ENCODE measurements around the gene C6orf62.

DNA sequence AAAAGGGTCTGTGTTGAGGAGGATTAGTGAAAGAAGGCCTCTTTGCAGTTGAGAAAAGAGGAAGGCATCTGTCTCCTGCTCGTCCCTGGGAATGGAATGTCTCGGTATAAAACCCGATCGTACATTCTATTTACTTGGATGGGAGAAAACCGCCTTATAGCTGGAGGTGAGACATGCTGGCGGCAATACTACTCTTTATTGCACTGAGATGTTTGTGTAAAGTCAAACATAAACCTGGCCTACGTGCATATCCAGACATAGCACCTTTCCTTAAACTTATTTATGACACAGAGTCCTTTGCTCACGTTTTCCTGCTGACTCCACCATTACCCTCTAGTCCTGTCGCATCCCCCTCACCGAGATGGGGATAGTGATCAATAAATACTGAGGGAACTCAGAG lies 56.7 kb downstream of the C6orf62 start:
- TF ChIP-seq, protein P1, sequence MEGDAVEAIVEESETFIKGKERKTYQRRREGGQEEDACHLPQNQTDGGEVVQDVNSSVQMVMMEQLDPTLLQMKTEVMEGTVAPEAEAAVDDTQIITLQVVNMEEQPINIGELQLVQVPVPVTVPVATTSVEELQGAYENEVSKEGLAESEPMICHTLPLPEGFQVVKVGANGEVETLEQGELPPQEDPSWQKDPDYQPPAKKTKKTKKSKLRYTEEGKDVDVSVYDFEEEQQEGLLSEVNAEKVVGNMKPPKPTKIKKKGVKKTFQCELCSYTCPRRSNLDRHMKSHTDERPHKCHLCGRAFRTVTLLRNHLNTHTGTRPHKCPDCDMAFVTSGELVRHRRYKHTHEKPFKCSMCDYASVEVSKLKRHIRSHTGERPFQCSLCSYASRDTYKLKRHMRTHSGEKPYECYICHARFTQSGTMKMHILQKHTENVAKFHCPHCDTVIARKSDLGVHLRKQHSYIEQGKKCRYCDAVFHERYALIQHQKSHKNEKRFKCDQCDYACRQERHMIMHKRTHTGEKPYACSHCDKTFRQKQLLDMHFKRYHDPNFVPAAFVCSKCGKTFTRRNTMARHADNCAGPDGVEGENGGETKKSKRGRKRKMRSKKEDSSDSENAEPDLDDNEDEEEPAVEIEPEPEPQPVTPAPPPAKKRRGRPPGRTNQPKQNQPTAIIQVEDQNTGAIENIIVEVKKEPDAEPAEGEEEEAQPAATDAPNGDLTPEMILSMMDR (IDR thresholded peaks at IDR 0.05; ENCODE audit: insufficient read depth, low read length): no peak
- TF ChIP-seq, protein P2, sequence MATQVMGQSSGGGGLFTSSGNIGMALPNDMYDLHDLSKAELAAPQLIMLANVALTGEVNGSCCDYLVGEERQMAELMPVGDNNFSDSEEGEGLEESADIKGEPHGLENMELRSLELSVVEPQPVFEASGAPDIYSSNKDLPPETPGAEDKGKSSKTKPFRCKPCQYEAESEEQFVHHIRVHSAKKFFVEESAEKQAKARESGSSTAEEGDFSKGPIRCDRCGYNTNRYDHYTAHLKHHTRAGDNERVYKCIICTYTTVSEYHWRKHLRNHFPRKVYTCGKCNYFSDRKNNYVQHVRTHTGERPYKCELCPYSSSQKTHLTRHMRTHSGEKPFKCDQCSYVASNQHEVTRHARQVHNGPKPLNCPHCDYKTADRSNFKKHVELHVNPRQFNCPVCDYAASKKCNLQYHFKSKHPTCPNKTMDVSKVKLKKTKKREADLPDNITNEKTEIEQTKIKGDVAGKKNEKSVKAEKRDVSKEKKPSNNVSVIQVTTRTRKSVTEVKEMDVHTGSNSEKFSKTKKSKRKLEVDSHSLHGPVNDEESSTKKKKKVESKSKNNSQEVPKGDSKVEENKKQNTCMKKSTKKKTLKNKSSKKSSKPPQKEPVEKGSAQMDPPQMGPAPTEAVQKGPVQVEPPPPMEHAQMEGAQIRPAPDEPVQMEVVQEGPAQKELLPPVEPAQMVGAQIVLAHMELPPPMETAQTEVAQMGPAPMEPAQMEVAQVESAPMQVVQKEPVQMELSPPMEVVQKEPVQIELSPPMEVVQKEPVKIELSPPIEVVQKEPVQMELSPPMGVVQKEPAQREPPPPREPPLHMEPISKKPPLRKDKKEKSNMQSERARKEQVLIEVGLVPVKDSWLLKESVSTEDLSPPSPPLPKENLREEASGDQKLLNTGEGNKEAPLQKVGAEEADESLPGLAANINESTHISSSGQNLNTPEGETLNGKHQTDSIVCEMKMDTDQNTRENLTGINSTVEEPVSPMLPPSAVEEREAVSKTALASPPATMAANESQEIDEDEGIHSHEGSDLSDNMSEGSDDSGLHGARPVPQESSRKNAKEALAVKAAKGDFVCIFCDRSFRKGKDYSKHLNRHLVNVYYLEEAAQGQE (IDR thresholded peaks at IDR 0.05; ENCODE audit: insufficient replicate concordance, low read depth): no peak
- TF ChIP-seq SPI1 (IDR thresholded peaks at IDR 0.05; ENCODE audit: borderline replicate concordance, low read depth): no peak
- TF ChIP-seq POLR2AphosphoS5 (IDR thresholded peaks at IDR 0.05; ENCODE audit: low read depth): no peak

Data from HL-60 (cell line).